Activated CD4-positive, CD25-positive, alpha-beta regulatory T cell treated with anti-CD3 and anti-CD28 coated beads, Interleukin-2, amount 50 U/mL, for 72 hours (primary cell): ENCODE measurements around the gene VGLL3.
"Not testable (repeated sequence)": the region's sequence is repeated elsewhere in the genome, so short reads cannot be mapped to it uniquely, and the experiment has no call there.

Experiments
- DNase-seq: peaks from one replicate; pipeline ENCODE4 v3.0.0; 2021

The VGLL3 gene, protein sequence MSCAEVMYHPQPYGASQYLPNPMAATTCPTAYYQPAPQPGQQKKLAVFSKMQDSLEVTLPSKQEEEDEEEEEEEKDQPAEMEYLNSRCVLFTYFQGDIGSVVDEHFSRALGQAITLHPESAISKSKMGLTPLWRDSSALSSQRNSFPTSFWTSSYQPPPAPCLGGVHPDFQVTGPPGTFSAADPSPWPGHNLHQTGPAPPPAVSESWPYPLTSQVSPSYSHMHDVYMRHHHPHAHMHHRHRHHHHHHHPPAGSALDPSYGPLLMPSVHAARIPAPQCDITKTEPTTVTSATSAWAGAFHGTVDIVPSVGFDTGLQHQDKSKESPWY

GRCh38 chr3:86990734-86991481 lies at the start of gene VGLL3:
Gene VGLL3, minus strand, starts transcription at chr3:86991149. Its CDS starts 406 bp downstream, at chr3:86990743.
- DNase-seq: no peak

GRCh38 chr3:87037652-87038051 lies 46.7 kb upstream of the VGLL3 start:
- no peak for DNase-seq

DNA sequence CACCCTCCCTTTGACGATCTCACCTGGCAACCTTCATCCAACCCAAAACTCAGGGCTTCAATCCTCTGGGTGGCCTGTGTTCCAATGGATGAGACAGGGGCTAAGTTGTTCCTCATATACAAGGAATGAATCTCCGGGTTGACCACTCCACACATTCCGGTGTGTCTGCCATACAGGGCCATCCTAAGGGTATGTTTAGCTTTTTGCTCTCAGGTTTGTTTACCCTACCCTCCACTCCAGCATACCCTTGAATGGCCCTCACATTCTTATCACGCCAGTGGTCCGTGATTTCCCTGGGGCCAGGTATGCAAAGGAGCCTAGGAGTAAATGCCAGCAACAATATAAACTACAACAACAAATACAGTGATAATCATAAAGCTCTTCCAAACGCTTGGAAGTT lies 45.7 kb upstream of the VGLL3 start:
- DNase-seq: no peak

GRCh38 chr3:87035339-87035738 lies 44.4 kb upstream of the VGLL3 start:
- DNase-seq: no peak

- no peak for DNase-seq
Measured at GRCh38 chr3:87033205-87033604, 42.3 kb upstream of the VGLL3 start.

DNA sequence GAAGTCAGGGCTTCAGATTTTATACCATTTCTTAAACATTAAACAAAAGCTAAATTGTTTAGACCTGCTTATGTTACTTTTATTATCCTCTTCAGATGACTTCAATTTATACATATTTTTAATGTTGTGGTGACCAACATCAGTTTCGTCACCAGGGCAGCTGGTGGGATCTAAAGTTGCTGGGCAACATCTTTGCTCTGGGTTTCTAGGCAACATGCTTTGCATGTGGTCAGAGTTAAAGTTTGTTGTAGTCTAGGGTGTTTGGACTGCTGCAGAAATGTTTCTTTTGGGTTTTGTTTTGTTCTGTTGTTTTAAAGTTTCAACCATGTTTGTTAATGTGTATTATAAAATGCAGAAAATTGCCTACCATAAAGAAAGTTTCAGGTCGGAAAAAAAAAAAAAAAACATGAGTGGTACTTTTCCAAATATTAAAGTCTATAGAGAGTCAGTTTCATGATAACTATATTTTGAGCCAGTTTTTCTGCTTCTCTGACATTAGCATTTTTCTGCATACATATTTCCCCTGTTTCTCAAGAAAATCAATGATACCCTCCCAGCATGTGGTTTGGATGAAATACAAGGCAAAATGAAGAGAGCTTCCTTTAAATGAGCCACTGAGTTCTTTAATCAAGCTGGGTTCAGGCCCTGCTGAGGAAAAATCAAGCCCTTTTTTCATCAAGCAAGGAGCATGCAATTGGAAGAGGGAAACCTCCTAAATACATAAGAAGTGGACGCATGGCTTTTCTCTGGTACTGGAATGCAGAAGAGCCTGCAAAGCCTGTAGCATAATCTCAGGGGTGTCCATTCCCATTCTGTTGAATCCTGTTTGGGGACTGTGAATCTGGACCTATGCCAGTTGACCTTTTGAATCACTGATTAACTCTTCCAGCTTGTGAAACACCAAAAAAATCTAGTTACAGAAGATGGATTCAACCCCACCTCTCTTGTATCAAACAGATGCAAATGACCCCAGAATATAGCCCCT lies 35.0 kb upstream of the VGLL3 start:
- no peak for DNase-seq

- not testable (repeated sequence) for DNase-seq
Measured at GRCh38 chr3:87017370-87017769, 26.4 kb upstream of the VGLL3 start.

DNA sequence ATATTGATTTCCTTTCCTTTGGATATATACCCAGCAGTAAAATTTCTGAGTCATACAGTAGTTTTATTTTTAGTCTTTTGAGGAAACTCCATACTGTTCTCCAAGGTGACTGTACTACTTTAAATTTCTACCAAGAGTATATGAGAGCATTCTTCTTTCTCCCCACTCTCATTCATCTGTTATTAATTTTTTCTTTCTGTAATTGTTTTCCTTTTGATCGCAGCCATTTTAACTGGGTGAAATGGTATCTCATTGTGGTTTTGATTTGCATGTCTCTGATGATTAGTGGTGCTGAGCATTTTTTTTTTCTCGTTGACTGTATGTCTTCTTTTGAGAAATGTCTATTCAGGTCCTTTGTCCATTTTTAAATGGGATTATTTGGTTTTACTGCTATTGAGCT lies 18.3 kb upstream of the VGLL3 start:
- DNase-seq: no peak

- no peak for DNase-seq
Measured at GRCh38 chr3:87006844-87007439, 16.0 kb upstream of the VGLL3 start.

DNA sequence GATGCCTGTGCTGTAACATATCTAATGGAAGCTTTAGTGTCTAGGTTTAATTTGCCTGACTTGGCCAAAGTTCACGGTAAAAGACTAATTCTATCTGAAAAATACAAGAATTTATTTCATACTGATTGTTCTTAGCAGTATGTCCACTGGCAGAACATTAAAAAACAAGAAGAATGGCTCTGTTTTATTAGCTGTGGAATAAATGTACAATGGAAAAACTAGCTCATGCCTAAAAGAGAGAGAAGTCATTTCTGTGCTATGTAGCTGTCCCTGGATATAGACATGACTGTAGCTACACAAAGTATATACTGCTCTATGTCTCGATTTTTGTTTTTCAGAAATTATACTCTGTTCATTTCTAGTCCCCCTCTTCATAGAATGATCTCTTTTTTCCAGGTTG lies 13.9 kb upstream of the VGLL3 start:
- DNase-seq: no peak

- no peak for DNase-seq
Measured at GRCh38 chr3:87002346-87002745, 11.4 kb upstream of the VGLL3 start.

DNA sequence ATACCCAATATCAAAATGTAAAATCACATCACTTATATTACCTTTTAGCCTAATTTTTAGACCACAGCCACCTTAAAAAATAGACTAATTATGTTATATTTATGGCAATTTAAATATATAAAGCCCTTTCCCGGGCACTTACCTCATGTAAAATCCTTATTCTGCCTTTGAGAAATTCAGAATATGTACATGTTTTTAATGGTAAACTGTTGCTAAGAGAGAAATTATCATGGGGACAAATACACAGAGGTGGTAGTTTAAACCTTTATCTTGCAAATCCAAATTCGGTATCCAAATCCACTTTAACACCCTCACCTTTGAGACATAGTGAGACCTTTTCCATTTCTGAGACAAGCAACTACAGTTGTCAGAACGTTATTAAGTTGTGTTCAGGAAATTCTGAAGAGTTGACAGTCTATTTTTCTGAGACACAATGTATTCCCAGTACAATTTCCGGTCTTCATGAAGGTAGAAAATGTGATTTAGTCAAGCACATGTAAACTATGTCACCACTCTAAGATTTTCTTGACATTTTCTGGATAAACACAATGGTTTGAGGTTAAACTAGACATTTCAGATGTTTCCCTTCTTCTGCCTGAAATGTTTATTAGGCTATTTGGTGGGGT lies 10.6 kb upstream of the VGLL3 start:
- no peak for DNase-seq

DNA sequence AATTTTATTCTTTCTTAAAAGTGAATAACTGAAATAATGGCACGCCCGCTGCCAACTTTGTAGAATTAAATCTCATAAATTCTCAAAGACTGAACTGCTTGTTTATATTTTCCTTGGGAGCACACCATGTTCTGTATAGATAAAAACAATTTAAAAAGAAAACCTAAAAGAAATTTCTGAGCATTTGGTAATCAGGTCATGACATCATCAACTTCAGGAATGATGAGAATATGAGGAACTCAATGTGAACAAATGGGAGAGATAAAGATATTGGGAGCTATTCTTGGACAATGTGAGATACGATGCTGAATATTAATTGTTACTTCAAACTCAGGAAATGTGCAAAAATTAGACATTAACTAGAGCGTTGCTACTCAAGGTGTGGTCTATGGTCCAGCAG lies 10.0 kb upstream of the VGLL3 start:
- no peak for DNase-seq

DNA sequence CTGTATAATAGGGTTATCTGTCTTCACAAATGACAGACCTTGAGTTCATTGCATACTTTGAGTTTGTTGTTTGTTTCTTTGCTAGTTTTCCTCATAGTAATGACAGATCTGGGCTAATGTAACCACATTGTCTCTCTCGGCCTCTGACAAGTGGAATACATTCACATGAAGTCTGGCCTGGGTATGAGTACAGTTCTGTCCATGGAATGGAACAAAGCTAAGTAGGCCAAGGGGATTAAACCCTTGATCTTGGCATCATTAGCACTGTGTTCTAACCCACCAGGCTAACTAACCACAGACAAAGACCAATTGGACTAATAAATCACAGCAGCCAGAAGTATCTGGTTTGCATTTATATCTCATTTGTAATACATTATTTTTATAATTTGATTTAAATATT lies 7.6 kb upstream of the VGLL3 start:
- no peak for DNase-seq

GRCh38 chr3:86996261-86996955 lies 5.5 kb upstream of the VGLL3 start:
- no peak for DNase-seq

GRCh38 chr3:86995537-86995936 lies 4.6 kb upstream of the VGLL3 start:
- no peak for DNase-seq

- DNase-seq: no peak
Measured at GRCh38 chr3:86993704-86994103, 2.8 kb upstream of the VGLL3 start.

DNA sequence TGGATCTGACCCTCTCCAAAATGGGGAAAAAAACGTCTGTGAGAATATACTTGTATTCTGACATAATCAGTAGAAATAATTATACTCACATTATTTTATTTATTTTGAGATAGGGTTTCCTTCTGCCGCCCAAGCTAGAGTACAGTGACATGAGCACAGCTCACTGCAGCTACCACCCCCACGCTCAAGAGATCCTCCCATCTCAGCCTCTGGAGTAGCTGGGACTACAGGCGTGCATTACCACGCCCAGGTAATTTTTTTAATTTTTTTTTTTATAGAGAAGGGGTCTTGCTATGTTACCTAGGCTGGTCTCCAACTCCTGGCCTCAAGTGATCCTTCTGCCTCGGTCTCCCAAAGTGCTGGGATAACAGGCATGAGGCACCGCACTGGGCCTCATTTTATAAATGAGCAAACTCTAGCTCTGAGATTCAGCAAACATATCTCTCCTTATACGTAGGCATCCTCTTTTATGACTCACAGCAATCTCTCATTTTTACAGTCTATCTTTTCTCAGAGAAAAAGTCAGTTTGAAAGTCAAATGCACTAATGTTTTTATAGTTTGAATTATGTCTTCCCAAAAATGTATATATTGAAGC lies 989 bp upstream of the VGLL3 start:
- no peak for DNase-seq

GRCh38 chr3:86991482-86991815 lies 500 bp upstream of the VGLL3 start:
- no peak for DNase-seq

DNA sequence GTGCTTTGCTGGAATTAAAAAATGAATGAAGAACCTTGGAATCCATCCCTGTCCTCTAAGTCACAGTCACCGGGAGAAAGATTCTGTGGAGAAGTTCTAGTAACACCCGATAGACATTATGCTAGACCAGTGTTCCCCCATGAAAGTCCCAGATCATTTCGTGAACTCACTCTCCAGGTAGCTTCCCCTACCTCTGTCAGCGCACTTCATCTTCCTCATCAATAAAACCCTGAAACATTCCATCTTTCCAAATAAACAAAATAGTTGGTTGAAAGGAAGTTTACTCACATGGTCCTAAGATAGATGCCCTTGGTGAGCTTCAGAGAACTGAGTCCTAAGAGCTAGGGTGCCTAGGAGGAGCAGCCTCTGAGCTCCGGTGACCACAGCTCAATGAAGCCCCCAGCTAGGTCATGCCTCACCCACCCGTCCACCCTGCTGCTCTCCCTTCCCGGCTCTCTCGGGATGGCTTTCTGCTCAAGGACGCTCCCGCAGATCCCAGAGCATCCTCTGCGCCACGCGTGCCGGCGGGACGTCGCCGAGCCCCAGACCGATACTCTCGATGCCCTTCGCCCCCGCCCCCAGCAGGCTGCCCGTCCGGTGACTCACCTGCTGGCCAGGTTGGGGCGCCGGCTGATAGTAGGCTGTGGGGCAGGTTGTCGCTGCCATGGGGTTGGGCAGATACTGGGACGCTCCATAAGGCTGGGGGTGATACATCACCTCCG lies 776 bp downstream of the VGLL3 start:
- no peak for DNase-seq

DNA sequence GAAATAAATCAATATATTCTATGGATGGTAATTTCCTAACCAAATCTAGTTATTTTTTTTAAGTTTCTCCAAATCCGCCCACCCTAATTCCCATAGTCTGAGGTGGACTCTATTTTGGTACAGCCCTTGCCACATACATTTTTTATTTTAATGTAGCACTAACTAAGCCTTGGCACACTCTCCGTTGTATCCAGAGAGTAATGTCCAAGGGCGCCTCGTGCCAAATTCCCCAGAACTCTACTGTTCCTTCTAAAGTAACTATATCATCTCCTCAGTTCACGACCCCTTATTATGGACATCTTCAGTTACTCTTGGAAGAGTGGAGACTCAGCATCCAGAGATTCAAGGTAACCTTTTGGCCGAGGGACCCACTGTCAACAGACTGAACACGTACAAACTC lies 1.3 kb downstream of the VGLL3 start:
- no peak for DNase-seq
